Astrocyte (in vitro differentiated cells and primary cell): ENCODE measurements around the gene EMC7.

Experiments used
- EZH2 ChIP-seq: IDR thresholded peaks from 2 replicates; pipeline ENCODE4 v1.6.1; 2012; ENCODE audit warnings: mild to moderate bottlenecking, low read length, inconsistent platforms; ENCODE audit not compliant: insufficient read depth
- TF ChIP-seq, protein P1 (sequence below): IDR thresholded peaks from 2 replicates; pipeline ENCODE4 v1.5.1; 2011; ENCODE audit warnings: low read depth, mild to moderate bottlenecking, inconsistent platforms, low read length, moderate library complexity; ENCODE audit not compliant: insufficient read depth

DNA sequence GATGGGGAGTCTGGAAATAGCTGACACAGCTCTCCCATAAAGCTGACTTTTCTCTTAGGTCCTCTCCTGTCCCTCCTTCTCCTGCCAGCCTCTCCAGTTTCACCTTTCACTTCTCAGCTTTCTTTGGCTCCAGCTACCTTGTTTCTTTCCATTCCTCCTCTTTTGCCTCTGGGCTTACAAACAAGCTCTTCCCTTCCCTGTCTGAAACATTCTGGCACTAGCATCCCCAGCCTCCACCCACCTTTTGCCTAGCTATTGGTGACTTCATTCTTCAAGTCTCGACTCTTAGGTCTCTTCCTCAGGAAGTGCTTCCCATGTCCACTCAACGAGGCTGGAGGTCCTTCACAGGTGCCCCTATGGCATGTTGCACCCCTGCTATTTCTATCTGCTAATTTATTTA lies 42.2 kb downstream of the EMC7 start:
- TF ChIP-seq EZH2: no peak
- TF ChIP-seq, protein P1, sequence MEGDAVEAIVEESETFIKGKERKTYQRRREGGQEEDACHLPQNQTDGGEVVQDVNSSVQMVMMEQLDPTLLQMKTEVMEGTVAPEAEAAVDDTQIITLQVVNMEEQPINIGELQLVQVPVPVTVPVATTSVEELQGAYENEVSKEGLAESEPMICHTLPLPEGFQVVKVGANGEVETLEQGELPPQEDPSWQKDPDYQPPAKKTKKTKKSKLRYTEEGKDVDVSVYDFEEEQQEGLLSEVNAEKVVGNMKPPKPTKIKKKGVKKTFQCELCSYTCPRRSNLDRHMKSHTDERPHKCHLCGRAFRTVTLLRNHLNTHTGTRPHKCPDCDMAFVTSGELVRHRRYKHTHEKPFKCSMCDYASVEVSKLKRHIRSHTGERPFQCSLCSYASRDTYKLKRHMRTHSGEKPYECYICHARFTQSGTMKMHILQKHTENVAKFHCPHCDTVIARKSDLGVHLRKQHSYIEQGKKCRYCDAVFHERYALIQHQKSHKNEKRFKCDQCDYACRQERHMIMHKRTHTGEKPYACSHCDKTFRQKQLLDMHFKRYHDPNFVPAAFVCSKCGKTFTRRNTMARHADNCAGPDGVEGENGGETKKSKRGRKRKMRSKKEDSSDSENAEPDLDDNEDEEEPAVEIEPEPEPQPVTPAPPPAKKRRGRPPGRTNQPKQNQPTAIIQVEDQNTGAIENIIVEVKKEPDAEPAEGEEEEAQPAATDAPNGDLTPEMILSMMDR: no peak
